ENCODE measurements around the gene CEP63. TPM values are rescaled to one million over a fixed set of nuclear protein-coding genes. Genes with fewer than 3 reads are reported as not detected.

Gene CEP63
- total and polyA plus RNA-seq, 3 experiments from 2014 or later: 19.3 to 21.3 (median 21.1) TPM

DNA sequence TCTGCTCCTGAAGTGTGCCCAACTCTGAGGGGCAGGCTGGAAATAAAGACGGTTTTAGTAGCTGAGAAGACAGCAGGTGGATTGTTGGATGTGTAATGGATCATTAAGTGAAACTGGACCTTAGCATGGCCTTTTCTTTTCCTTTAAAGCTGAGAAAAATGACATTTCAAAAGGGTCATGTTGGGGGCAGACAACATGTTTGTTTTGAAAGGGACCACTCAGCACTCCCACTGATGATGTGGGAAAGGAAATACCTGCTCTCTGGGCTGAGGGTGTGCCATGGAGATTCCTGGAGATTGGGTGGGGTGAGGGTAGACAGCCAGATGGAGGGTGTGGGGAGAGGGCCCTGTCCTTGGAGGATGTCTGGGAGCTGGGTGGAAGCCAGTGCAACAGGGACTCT is 38.5 kb upstream of the CEP63 start:
- Mint-ChIP-seq H3K27me3 (peaks cover 21 to 46% of the 10 kb centered on the region in 2 donors), H3K9me3 (peaks cover 6 to 20% (median 13%) of the 10 kb centered on the region in 5 donors), H3K36me3 (peaks cover 0 to 7% (median 2%) of the 10 kb centered on the region in 3 donors), H3K4me1 (no peaks in the 10 kb centered on the region), H3K27ac (no peak overlapping the region), H3K4me3 (no peak overlapping the region)
- DNase-seq: no peak
- Histone ChIP-seq H3K36me3 (ENCODE audit: insufficient read depth, low read length) (no peaks in the 10 kb centered on the region), H3K27ac (ENCODE audit: low read depth, low read length) (no peak overlapping the region), H3K4me3 (ENCODE audit: low read length) (no peak overlapping the region), H3K27me3 (ENCODE audit: insufficient read depth, low read length, poor library complexity, severe bottlenecking) (no peaks in the 10 kb centered on the region), H3K9me3 (ENCODE audit: low read length) (no peaks in the 10 kb centered on the region), H3K4me1 (ENCODE audit: insufficient read depth, low read length) (no peaks in the 10 kb centered on the region)
- ChIA-PET CTCF (no interaction called here), POLR2A (no interaction called here)

- peaks cover 6 to 20% (median 13%) of the 10 kb centered on the region in 5 donors for H3K9me3 Mint-ChIP-seq
- no peak for DNase-seq
- H3K27ac Mint-ChIP-seq: no peak overlapping the region
- no peak overlapping the region for H3K4me3 Mint-ChIP-seq
- H3K36me3 ChIP-seq (ENCODE audit: insufficient read depth, low read length): no peaks in the 10 kb centered on the region
- peaks cover 21 to 43% of the 10 kb centered on the region in 2 donors for H3K27me3 Mint-ChIP-seq
- H3K4me1 ChIP-seq (ENCODE audit: insufficient read depth, low read length): no peaks in the 10 kb centered on the region
- H3K9me3 ChIP-seq (ENCODE audit: low read length): no peaks in the 10 kb centered on the region
- peaks cover 0 to 7% (median 2%) of the 10 kb centered on the region in 3 donors for H3K36me3 Mint-ChIP-seq
- H3K4me3 ChIP-seq (ENCODE audit: low read length): no peak overlapping the region
- H3K27ac ChIP-seq (ENCODE audit: low read depth, low read length): no peak overlapping the region
- H3K27me3 ChIP-seq (ENCODE audit: insufficient read depth, low read length, poor library complexity, severe bottlenecking): no peaks in the 10 kb centered on the region
- ChIA-PET CTCF (no interaction called here), POLR2A (no interaction called here)
- no peaks in the 10 kb centered on the region for H3K4me1 Mint-ChIP-seq
These were observed 37.2 kb upstream of the CEP63 start for GRCh38 chr3:134448664-134449063.

DNA sequence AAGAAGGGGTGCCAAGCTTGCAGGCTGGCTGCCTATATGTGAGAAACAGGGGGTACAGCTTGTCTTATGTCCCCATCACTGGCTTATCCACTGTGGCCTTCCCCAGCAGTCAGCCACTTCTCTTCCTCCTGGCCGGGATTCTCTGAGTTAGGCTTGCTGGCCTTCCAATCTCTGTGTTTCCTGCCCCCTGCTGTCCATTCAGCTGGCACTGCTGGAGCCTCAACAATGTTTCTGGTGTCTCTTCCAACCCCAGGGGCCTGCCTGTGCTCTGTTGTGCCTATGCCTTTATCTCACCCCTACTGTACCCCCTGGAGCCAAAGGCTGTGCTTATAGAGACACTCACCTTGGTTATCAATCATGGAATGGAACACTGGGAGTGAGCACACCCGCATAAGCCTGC is 36.6 kb upstream of the CEP63 start:
- DNase-seq: no peak
- no peaks in the 10 kb centered on the region for H3K9me3 ChIP-seq (ENCODE audit: low read length)
- peaks cover 6 to 20% (median 13%) of the 10 kb centered on the region in 5 donors for H3K9me3 Mint-ChIP-seq

DNA sequence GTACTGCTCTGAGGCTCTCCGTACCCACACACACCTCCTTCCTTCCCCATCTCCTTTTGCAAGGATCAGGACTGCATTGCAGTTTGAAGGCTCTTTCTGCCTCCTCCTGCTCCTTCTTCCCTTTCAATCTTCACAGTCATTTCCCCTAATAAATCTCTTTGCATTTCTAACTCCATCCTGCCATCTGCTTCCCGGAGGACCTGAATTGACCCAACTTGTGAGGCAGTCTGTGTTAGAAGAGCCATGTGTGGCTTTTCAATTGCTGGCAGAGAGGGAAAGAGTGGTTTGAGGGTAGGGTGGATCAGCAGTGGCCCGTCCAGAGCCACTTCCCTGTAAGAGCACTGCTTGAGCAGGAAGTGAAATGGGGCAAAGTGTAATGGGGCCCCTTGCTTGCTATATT is 35.9 kb upstream of the CEP63 start:
- no peaks in the 10 kb centered on the region for H3K36me3 ChIP-seq (ENCODE audit: insufficient read depth, low read length)
- Mint-ChIP-seq H3K36me3 (peaks cover 0 to 2% (median 1%) of the 10 kb centered on the region in 3 donors), H3K27me3 (peaks cover 16 to 40% of the 10 kb centered on the region in 2 donors), H3K4me1 (no peaks in the 10 kb centered on the region), H3K9me3 (peaks cover 6 to 18% (median 9%) of the 10 kb centered on the region in 5 donors), H3K4me3 (no peak overlapping the region), H3K27ac (no peak overlapping the region)
- no peak overlapping the region for H3K4me3 ChIP-seq (ENCODE audit: low read length)
- POLR2A ChIA-PET: no interaction called here
- CTCF ChIA-PET: no interaction called here
- no peaks in the 10 kb centered on the region for H3K9me3 ChIP-seq (ENCODE audit: low read length)
- no peak for DNase-seq
- H3K27ac ChIP-seq (ENCODE audit: low read depth, low read length): no peak overlapping the region
- H3K27me3 ChIP-seq (ENCODE audit: insufficient read depth, low read length, poor library complexity, severe bottlenecking): no peaks in the 10 kb centered on the region
- H3K4me1 ChIP-seq (ENCODE audit: insufficient read depth, low read length): no peaks in the 10 kb centered on the region

More for the DNA sequence above, 36.6 kb upstream of the CEP63 start:
- Mint-ChIP-seq H3K4me3 (no peak overlapping the region), H3K27ac (no peak overlapping the region), H3K27me3 (peaks cover 19 to 45% of the 10 kb centered on the region in 2 donors), H3K36me3 (peaks cover 0 to 7% (median 2%) of the 10 kb centered on the region in 3 donors), H3K4me1 (no peaks in the 10 kb centered on the region)
- no peaks in the 10 kb centered on the region for H3K4me1 ChIP-seq (ENCODE audit: insufficient read depth, low read length)
- ChIA-PET POLR2A (no interaction called here), CTCF (no interaction called here)
- no peak overlapping the region for H3K4me3 ChIP-seq (ENCODE audit: low read length)
- no peaks in the 10 kb centered on the region for H3K27me3 ChIP-seq (ENCODE audit: insufficient read depth, low read length, poor library complexity, severe bottlenecking)
- no peak overlapping the region for H3K27ac ChIP-seq (ENCODE audit: low read depth, low read length)
- no peaks in the 10 kb centered on the region for H3K36me3 ChIP-seq (ENCODE audit: insufficient read depth, low read length)

GRCh38 chr3:134453631-134454030 is 32.2 kb upstream of the CEP63 start:
- Mint-ChIP-seq H3K36me3 (no peaks in the 10 kb centered on the region), H3K9me3 (no peaks in the 10 kb centered on the region), H3K4me1 (no peaks in the 10 kb centered on the region), H3K4me3 (no peak overlapping the region), H3K27me3 (peaks cover 7 to 30% of the 10 kb centered on the region in 2 donors), H3K27ac (no peak overlapping the region)
- Histone ChIP-seq H3K27me3 (ENCODE audit: insufficient read depth, low read length, poor library complexity, severe bottlenecking) (peaks cover 4% of the 10 kb centered on the region), H3K27ac (ENCODE audit: low read depth, low read length) (no peak overlapping the region), H3K4me3 (ENCODE audit: low read length) (no peak overlapping the region), H3K4me1 (ENCODE audit: insufficient read depth, low read length) (no peaks in the 10 kb centered on the region), H3K36me3 (ENCODE audit: insufficient read depth, low read length) (no peaks in the 10 kb centered on the region), H3K9me3 (ENCODE audit: low read length) (no peaks in the 10 kb centered on the region)
- no peak for DNase-seq
- ChIA-PET POLR2A (no interaction called here), CTCF (no interaction called here)

- Mint-ChIP-seq H3K36me3 (no peaks in the 10 kb centered on the region), H3K4me1 (no peaks in the 10 kb centered on the region), H3K27me3 (peaks cover 9 to 40% of the 10 kb centered on the region in 2 donors), H3K9me3 (no peaks in the 10 kb centered on the region), H3K4me3 (no peak overlapping the region), H3K27ac (no peak overlapping the region)
- Histone ChIP-seq H3K4me1 (ENCODE audit: insufficient read depth, low read length) (no peaks in the 10 kb centered on the region), H3K4me3 (ENCODE audit: low read length) (no peak overlapping the region), H3K9me3 (ENCODE audit: low read length) (no peaks in the 10 kb centered on the region), H3K36me3 (ENCODE audit: insufficient read depth, low read length) (no peaks in the 10 kb centered on the region), H3K27me3 (ENCODE audit: insufficient read depth, low read length, poor library complexity, severe bottlenecking) (peaks cover 4% of the 10 kb centered on the region), H3K27ac (ENCODE audit: low read depth, low read length) (no peak overlapping the region)
- ChIA-PET POLR2A (no interaction called here), CTCF (interaction anchor here (1.4 kb wide), 1 partner anchor 10 kb away, joined by 3 read pairs; no protein-coding TSS in a partner anchor)
- DNase-seq: no peak
These were observed 28.3 kb upstream of the CEP63 start for GRCh38 chr3:134457376-134458074.

DNA sequence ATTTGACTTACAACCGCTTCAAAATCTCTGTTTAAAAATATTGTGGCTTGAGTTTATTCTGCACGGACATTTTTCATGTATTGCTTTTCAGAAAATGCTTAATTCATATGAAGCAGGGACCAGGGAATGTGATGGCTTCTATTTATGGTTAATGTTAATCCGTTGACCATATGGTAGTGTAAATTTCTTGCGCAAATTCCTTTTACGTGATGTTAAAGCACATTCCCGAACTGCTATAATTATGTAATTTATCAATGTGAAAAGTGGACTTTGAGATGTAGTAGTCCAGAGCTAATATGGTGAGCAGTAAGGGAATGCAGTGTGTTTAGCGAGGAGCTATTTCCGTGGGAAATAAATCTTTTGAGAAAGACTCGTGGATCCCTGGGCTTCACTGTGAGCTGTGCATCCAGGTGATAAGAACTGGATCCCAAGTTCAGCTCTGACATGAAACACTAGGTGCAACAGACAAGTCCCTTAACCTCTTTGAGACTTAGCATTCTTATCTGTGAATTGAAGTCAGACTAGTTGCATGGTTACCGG is 27.4 kb upstream of the CEP63 start:
- H3K4me1 ChIP-seq (ENCODE audit: insufficient read depth, low read length): no peaks in the 10 kb centered on the region
- CTCF ChIA-PET: interaction anchor here (1.4 kb wide), 1 partner anchor 9 kb away, joined by 3 read pairs; no protein-coding TSS in a partner anchor
- DNase-seq: no peak

GRCh38 chr3:134459562-134459961 is 26.3 kb upstream of the CEP63 start:
- Histone ChIP-seq H3K36me3 (ENCODE audit: insufficient read depth, low read length) (no peaks in the 10 kb centered on the region), H3K9me3 (ENCODE audit: low read length) (no peaks in the 10 kb centered on the region), H3K27me3 (ENCODE audit: insufficient read depth, low read length, poor library complexity, severe bottlenecking) (peaks cover 4% of the 10 kb centered on the region), H3K27ac (ENCODE audit: low read depth, low read length) (no peak overlapping the region), H3K4me3 (ENCODE audit: low read length) (no peak overlapping the region), H3K4me1 (ENCODE audit: insufficient read depth, low read length) (no peaks in the 10 kb centered on the region)
- Mint-ChIP-seq H3K27me3 (peaks cover 14 to 51% of the 10 kb centered on the region in 2 donors), H3K36me3 (no peaks in the 10 kb centered on the region), H3K4me3 (no peak overlapping the region), H3K27ac (no peak overlapping the region), H3K4me1 (no peaks in the 10 kb centered on the region), H3K9me3 (no peaks in the 10 kb centered on the region)
- ChIA-PET POLR2A (no interaction called here), CTCF (no interaction called here)
- no peak for DNase-seq

More for the DNA sequence above, 27.4 kb upstream of the CEP63 start:
- Mint-ChIP-seq H3K27me3 (peaks cover 14 to 48% of the 10 kb centered on the region in 2 donors), H3K4me3 (no peak overlapping the region), H3K36me3 (no peaks in the 10 kb centered on the region), H3K27ac (no peak overlapping the region), H3K9me3 (no peaks in the 10 kb centered on the region), H3K4me1 (no peaks in the 10 kb centered on the region)
- peaks cover 4% of the 10 kb centered on the region for H3K27me3 ChIP-seq (ENCODE audit: insufficient read depth, low read length, poor library complexity, severe bottlenecking)
- H3K36me3 ChIP-seq (ENCODE audit: insufficient read depth, low read length): no peaks in the 10 kb centered on the region
- POLR2A ChIA-PET: no interaction called here
- no peaks in the 10 kb centered on the region for H3K9me3 ChIP-seq (ENCODE audit: low read length)
- H3K27ac ChIP-seq (ENCODE audit: low read depth, low read length): no peak overlapping the region
- H3K4me3 ChIP-seq (ENCODE audit: low read length): no peak overlapping the region
